Pancreas (tissue), 10 donors: Measurements from ENCODE around the gene HEPACAM. TPM values are rescaled to one million over a fixed set of nuclear protein-coding genes. Genes with fewer than 3 reads are reported as not detected.
A peak's percentile ranks its signal among the peaks of the same experiment; 100 is the strongest.

Experiments used
- ATAC-seq, 4 donors: fragments of 200-7000 bp; cut with Tn5 transposase; one replicate each; pipeline versions ENCODE4 v1.8.0 to v1.9.1; 2020; ENCODE audit warnings: mild to moderate bottlenecking in 4 of 4, moderate library complexity in 4 of 4
- DNase-seq, 6 donors: peaks; one replicate each; pipeline ENCODE4 v3.0.0-alpha.2; 2020
- FAIRE-seq: peaks from 2 replicates; lab custom pipeline; 2012; peaks lifted over from hg19 to GRCh38; lab: Jason Lieb, UNC
- H3K27ac ChIP-seq, 4 donors: fragments of 200-600 bp; sonication (generic); 1 replicate in 3 of 4; 2 replicates in 1 of 4; pipeline versions ENCODE4 v1.5.0 to v1.8.0; 2020
- H3K27me3 ChIP-seq, 4 donors: fragments of 200-600 bp; one replicate each; pipeline ENCODE4 v1.8.0; 2021
- H3K36me3 ChIP-seq, 3 donors: fragments of 200-600 bp; sonication (generic) in 1 of 3; one replicate each; pipeline versions ENCODE4 v1.5.0 to v1.8.0; 2020 to 2021
- H3K4me1 ChIP-seq, 3 donors: fragments of 200-600 bp; one replicate each; pipeline ENCODE4 v1.8.0; 2021
- H3K4me3 ChIP-seq, 4 donors: fragments of 200-600 bp; sonication (generic) in 2 of 4; one replicate each; pipeline versions ENCODE4 v1.5.0 to v1.8.0; 2020 to 2021
- H3K9me3 ChIP-seq, 4 donors: fragments of 200-600 bp; one replicate each; pipeline ENCODE4 v1.8.0; 2021
- CTCF ChIP-seq, 4 donors: fragments of 200-600 bp; sonication (generic) in 3 of 4; IDR thresholded peaks; one replicate each; pipeline versions ENCODE4 v1.5.0 to v1.8.0; 2021; ENCODE audit warnings: antibody characterized with exemption in 4 of 4
- WGBS, 2 donors: extraction: QIAGEN DNeasy Blood & Tissue Kit; methylation state at CpG; one replicate each; pipeline ENCODE4 v1.1.7; 2013; 5-methylcytosine and 5-hydroxymethylcytosine counted together
- intact Hi-C, 3 donors: fragments of 100-400 bp; cut with DNase I; formaldehyde crosslinking; loops; one replicate each; pipeline versions ENCODE4 v1.11.1 to v1.14.2; 2022
- polyA plus RNA-seq, 2 donors: library from polyadenylated mRNA; stranded (reverse); fragments of 200-250 nt; gene quantifications; one replicate each; pipeline ENCODE4 v1.2.3, GENCODE V29; 2013
- total RNA-seq, 6 donors: library from RNA; stranded (reverse); fragmentation: NEBNext Ultra II Directional in 4 of 6; extraction: Animal tissue kit (Norgen Biotek cat#: 25700) in 4 of 6; gene quantifications; one replicate each; pipeline versions ENCODE4 v1.2.1 to v1.2.4, GENCODE V29; 2021 to 2023
- donor health status: healthy with polysubstance abuse.
- donor health status: DM: no; HTN: no; CAD: no; lungs with moderate emphysema.
- donor health status: DM: no; HTN: no; CAD: no.
- donor health status: control.
- donor health status: control.
- donor health status: Bipolar disorder and iron deficiency.
- donor health status: DM: yes; HTN: yes; CAD: no.
- donor health status: DM: no; HTN: no; CAD: no.
- donor health status: DM: no; HTN: no; CAD: no.
- donor health status: DM: yes; HTN: yes; CAD: no.

HEPACAM gene
- total and polyA plus RNA-seq, 8 donors = 0.03 to 0.38 (median 0.15) TPM; not detected in 2

GRCh38 chr11:124876818-124877630 lies 58.8 kb downstream of the HEPACAM start:
- H3K4me1 ChIP-seq = peaks cover 0 to 5% (median 0%) of the 10 kb centered on the region in 3 donors
- H3K4me3 ChIP-seq = peak overlapping the region in 3 of 4 donors; percentile 42 to 79 (median 47)
- ATAC-seq (no peak), DNase-seq (no peak), FAIRE-seq (no peak)
- intact Hi-C loops = no loop called here
- TF ChIP-seq CTCF (IDR thresholded peaks at IDR 0.05) = no peak
- no peaks in the 10 kb centered on the region for H3K27me3 ChIP-seq
- no peaks in the 10 kb centered on the region for H3K36me3 ChIP-seq
- WGBS, 2 donors = 33 to 35% methylated on average over 30 of the region's 30 CpGs
- peak overlapping the region in 2 of 4 donors; percentile 71 to 81 for H3K27ac ChIP-seq
- H3K9me3 ChIP-seq = no peaks in the 10 kb centered on the region

DNA sequence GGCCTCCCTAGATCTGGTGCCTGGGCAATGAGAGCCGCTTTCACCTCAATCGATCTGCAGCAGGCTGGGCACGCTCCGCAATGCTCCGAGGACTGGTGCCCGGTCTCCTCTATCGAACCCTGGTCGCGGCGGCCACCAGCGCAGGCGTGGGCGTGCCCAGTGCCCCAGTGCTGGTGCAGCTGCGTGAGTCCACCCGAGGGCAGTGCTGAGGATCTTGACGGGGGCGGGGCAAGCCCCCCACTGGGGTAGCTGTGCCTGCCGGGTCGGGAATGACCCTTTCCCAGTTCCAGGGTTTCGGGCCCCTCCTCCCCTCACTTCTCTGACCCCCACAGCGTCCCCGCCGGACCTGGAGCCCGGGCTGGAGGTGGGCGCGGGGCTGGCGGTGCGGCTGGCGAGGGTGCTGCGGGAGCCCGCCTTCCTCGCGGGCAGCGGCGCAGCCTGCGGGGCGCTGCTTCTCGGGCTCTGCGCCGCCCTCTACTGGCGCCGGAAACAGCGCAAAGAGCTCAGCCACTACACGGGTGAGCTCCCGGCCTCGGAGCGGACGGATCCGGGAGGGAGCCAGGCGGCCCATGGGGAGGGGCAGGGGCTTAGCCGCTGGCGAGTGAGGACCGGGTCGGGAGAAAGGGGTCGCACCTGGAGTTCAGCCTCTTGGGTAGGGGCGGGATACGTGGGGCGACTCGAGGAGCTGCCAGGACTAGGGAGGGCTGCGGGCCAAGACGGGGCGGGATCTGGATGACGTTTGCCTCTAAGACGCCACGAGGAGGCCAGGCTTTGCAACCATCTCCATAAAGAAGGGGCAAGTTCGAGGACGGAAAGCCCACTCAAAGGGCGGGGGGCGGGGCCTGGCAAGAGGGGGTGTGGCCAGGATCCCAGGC lies 59.7 kb downstream of the HEPACAM start:
- peak overlapping the region; percentile 55 to 81 (median 72) for H3K27ac ChIP-seq
- intact Hi-C loops = no loop called here
- no peaks in the 10 kb centered on the region for H3K27me3 ChIP-seq
- H3K4me1 ChIP-seq = peaks cover 0 to 5% (median 0%) of the 10 kb centered on the region in 3 donors
- FAIRE-seq = no peak
- peak; percentile 48 to 69 (median 58) for TF ChIP-seq CTCF (IDR thresholded peaks at IDR 0.05)
- WGBS, 2 donors = 1 to 2% methylated on average over 63 to 69 of the region's 69 CpGs
- DNase-seq = peak; percentile 74 to 92 (median 83)
- no peaks in the 10 kb centered on the region for H3K9me3 ChIP-seq
- peak; percentile 97 for ATAC-seq
- no peaks in the 10 kb centered on the region for H3K36me3 ChIP-seq
- peak overlapping the region; percentile 35 to 79 (median 44) for H3K4me3 ChIP-seq

- FAIRE-seq (no peak), ATAC-seq (no peak), DNase-seq (no peak)
- intact Hi-C loops = no loop called here
- Histone ChIP-seq H3K4me3 (peak overlapping the region in 1 of 4 donors; percentile 79), H3K4me1 (peaks cover 0 to 5% (median 0%) of the 10 kb centered on the region in 3 donors), H3K36me3 (no peaks in the 10 kb centered on the region), H3K27ac (no peak overlapping the region), H3K9me3 (no peaks in the 10 kb centered on the region), H3K27me3 (no peaks in the 10 kb centered on the region)
- WGBS, 2 donors = 48 to 51% methylated on average over 3 of the region's 3 CpGs
- no peak for TF ChIP-seq CTCF (IDR thresholded peaks at IDR 0.05)
These were observed 60.4 kb downstream of the HEPACAM start for GRCh38 chr11:124875401-124875800.

DNA sequence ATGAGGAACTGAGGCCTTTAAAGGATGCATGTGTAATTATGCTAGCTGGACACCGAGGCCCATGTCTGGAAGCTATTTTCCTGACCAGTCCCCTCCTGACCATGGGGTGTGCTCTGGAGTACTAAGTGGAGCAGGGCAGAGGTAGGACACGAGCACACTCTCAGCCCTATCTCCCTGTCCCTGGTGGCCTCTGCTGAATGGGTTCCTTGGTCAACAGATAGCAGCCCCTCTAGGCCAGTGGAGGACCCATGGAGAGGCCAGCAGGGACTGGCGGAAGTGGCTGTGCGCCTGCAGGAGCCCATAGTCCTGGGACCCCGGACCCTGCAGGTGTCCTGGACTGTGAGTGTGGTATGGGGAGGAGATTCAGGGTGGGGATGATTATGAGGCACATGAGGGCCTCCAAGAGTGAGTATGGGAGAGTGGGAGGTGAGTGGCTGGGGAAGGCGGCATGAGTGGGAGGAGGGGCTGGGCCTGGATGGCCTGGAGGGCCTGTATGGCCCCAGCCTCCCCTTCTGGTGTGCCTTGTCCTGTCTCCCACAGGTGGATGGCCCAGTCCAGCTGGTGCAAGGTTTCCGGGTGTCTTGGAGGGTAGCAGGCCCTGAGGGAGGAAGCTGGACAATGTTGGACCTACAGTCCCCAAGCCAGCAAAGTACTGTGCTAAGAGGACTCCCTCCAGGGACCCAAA lies 61.1 kb downstream of the HEPACAM start:
- no peak overlapping the region for H3K27ac ChIP-seq
- no peak for ATAC-seq
- FAIRE-seq = no peak
- H3K4me3 ChIP-seq = no peak overlapping the region
- peaks cover 0 to 5% (median 0%) of the 10 kb centered on the region in 3 donors for H3K4me1 ChIP-seq
- no peaks in the 10 kb centered on the region for H3K9me3 ChIP-seq
- H3K27me3 ChIP-seq = peaks cover 0 to 4% (median 0%) of the 10 kb centered on the region in 4 donors
- no peaks in the 10 kb centered on the region for H3K36me3 ChIP-seq
- peak in 1 of 6 donors; percentile 46 for DNase-seq
- 90 to 93% methylated on average over 7 of the region's 7 CpGs for WGBS, 2 donors
- intact Hi-C loops = no loop called here
- no peak for TF ChIP-seq CTCF (IDR thresholded peaks at IDR 0.05)
